Endothelial cell of umbilical vein (primary cell): Measurements from ENCODE around the gene ARHGEF28.

Experiments
- CTCF ChIP-seq, 2 donors: IDR thresholded peaks; 1 replicate in 1 of 2; 2 replicates in 1 of 2; pipeline ENCODE4 v1.5.1; 2011; ENCODE audit warnings: low read length in 2 of 2, mild to moderate bottlenecking in 2 of 2, moderate library complexity in 2 of 2, control low read depth in 1 of 2, inconsistent platforms in 1 of 2, low read depth in 1 of 2; ENCODE audit not compliant: insufficient read depth in 1 of 2; ENCODE audit errors: extremely low read depth in 1 of 2
- EZH2 ChIP-seq: IDR thresholded peaks from 2 replicates; pipeline ENCODE4 v1.6.1; 2012; ENCODE audit warnings: borderline replicate concordance, low read depth, mild to moderate bottlenecking, moderate library complexity, low read length, inconsistent platforms; ENCODE audit not compliant: severe bottlenecking
- FOS ChIP-seq: IDR thresholded peaks from 2 replicates; pipeline ENCODE4 v1.6.1; 2011; ENCODE audit warnings: mild to moderate bottlenecking, low read length, moderate library complexity, borderline replicate concordance; ENCODE audit not compliant: insufficient read depth
- GATA2 ChIP-seq: IDR thresholded peaks from 2 replicates; pipeline ENCODE4 v1.7.0; 2011; ENCODE audit warnings: low read depth, mild to moderate bottlenecking, moderate library complexity, mixed read lengths, low read length; ENCODE audit not compliant: insufficient read length, insufficient read depth
- JUN ChIP-seq: IDR thresholded peaks from 2 replicates; pipeline ENCODE4 v1.6.1; 2011; ENCODE audit warnings: borderline replicate concordance, low read depth; ENCODE audit not compliant: insufficient read length, insufficient read depth
- MAX ChIP-seq: IDR thresholded peaks from 2 replicates; pipeline ENCODE4 v1.6.1; 2011; ENCODE audit not compliant: insufficient read depth, insufficient read length
- MYC ChIP-seq: IDR thresholded peaks from one replicate; pipeline ENCODE4 v1.6.1; 2011; ENCODE audit warnings: mild to moderate bottlenecking, low read depth, low read length
- POLR2A ChIP-seq: IDR thresholded peaks from 2 replicates; pipeline ENCODE4 v1.6.1; 2012; ENCODE audit warnings: low read depth, mild to moderate bottlenecking, control low read depth, low read length
- POLR2AphosphoS5 ChIP-seq: IDR thresholded peaks from 2 replicates; pipeline ENCODE4 v1.6.1; 2012; ENCODE audit warnings: low read depth, mild to moderate bottlenecking, control low read depth, low read length, moderate library complexity; ENCODE audit not compliant: insufficient read depth

GRCh38 chr5:73686912-73687311 lies 60.9 kb downstream of the ARHGEF28 start:
- TF ChIP-seq GATA2 (no peak), POLR2A (no peak), CTCF (IDR thresholded peaks at IDR 0.05; ENCODE audit: extremely low read depth in 1 of 2, insufficient read depth in 1 of 2, low read depth in 1 of 2, low read length in 2 of 2) (no peak), POLR2AphosphoS5 (no peak), EZH2 (no peak), MYC (no peak), MAX (no peak), JUN (no peak), FOS (no peak)
